Spleen (tissue), 11 donors: Measurements from ENCODE around the gene RALGDS. TPM values are rescaled to one million over a fixed set of nuclear protein-coding genes. Genes with fewer than 3 reads are reported as not detected.

ENCODE experiments used
- DNase-seq: peaks from one replicate; pipeline ENCODE4 v3.0.0-alpha.2; 2020
- H3K27ac ChIP-seq, 8 donors: fragments of 200-600 bp; sonication (generic) in 7 of 8; 1 replicate in 4 of 8; 2 replicates in 4 of 8; pipeline versions ENCODE4 v1.5.0 to v1.8.0; 2016 to 2021; ENCODE audit warnings: inconsistent platforms in 4 of 8, mild to moderate bottlenecking in 4 of 8, moderate library complexity in 1 of 8
- H3K27me3 ChIP-seq, 7 donors: fragments of 200-600 bp; sonication (generic) in 6 of 7; replicated peaks in 1 of 7; 1 replicate in 4 of 7; 2 replicates in 3 of 7; pipeline versions ENCODE4 v1.5.0 to v1.8.0; 2016 to 2021; ENCODE audit warnings: inconsistent platforms in 3 of 7, mild to moderate bottlenecking in 1 of 7
- H3K36me3 ChIP-seq, 6 donors: fragments of 200-600 bp; sonication (generic) in 5 of 6; 1 replicate in 4 of 6; 2 replicates in 2 of 6; pipeline versions ENCODE4 v1.5.0 to v1.8.0; 2016 to 2021; ENCODE audit warnings: inconsistent platforms in 2 of 6
- H3K4me1 ChIP-seq, 6 donors: fragments of 200-600 bp; sonication (generic) in 5 of 6; 1 replicate in 3 of 6; 2 replicates in 3 of 6; pipeline versions ENCODE4 v1.5.0 to v1.8.0; 2016 to 2021; ENCODE audit warnings: inconsistent platforms in 3 of 6
- H3K4me3 ChIP-seq, 8 donors: fragments of 200-600 bp; sonication (generic) in 7 of 8; 1 replicate in 4 of 8; 2 replicates in 4 of 8; pipeline versions ENCODE4 v1.5.0 to v1.8.0; 2016 to 2021; ENCODE audit warnings: inconsistent platforms in 4 of 8, mild to moderate bottlenecking in 4 of 8, moderate library complexity in 2 of 8
- H3K9me3 ChIP-seq, 8 donors: fragments of 200-600 bp; sonication (generic) in 7 of 8; 1 replicate in 4 of 8; 2 replicates in 4 of 8; pipeline versions ENCODE4 v1.5.0 to v1.8.0; 2016 to 2021; ENCODE audit warnings: inconsistent platforms in 4 of 8
- POLR2A ChIP-seq, 3 donors: fragments of 450-650 bp; IDR thresholded peaks; one replicate each; pipeline ENCODE4 v1.5.1; 2017; ENCODE audit warnings: antibody characterized with exemption in 3 of 3, mild to moderate bottlenecking in 1 of 3
- POLR2AphosphoS5 ChIP-seq, 3 donors: sonication (generic); formaldehyde crosslinking; IDR thresholded peaks; one replicate each; pipeline ENCODE4 v1.5.1; 2017; ENCODE audit warnings: antibody characterized with exemption in 3 of 3
- WGBS, 5 donors: extraction: QIAGEN DNeasy Blood & Tissue Kit in 3 of 5; methylation state at CpG; one replicate each; pipeline versions ENCODE4 v1.1.5 to v1.1.7; 2013 to 2018; 5-methylcytosine and 5-hydroxymethylcytosine counted together
- intact Hi-C: fragments of 100-400 bp; cut with DNase I; formaldehyde crosslinking; loops from one replicate; pipeline ENCODE4 v1.15.0; 2023; ENCODE audit warnings: low total_unique reads
- polyA plus RNA-seq, 3 donors: library from polyadenylated mRNA; stranded (reverse); fragments of 200-250 nt; gene quantifications; one replicate each; pipeline ENCODE4 v1.2.1, GENCODE V29; 2013
- total RNA-seq, 7 donors: library from RNA; depleted of rRNA in 3 of 7; stranded (reverse); fragments of >200 nt in 3 of 7; fragmentation: NEBNext Ultra II Directional in 4 of 7; extraction: Animal tissue kit (Norgen Biotek cat#: 25700) in 4 of 7; gene quantifications; one replicate each; pipeline versions ENCODE4 v1.1.0 to v1.2.1, GENCODE V29; 2016 to 2021
- TF ChIP-seq, protein P1 (sequence below), 11 experiments: fragments of 200-600 bp in 7 of 11; fragments of 450-650 bp in 4 of 11; sonication (generic) in 4 of 11; IDR thresholded peaks in 8 of 11; conservative IDR thresholded peaks in 3 of 11; 1 replicate in 7 of 11; 2 replicates in 4 of 11; pipeline versions ENCODE4 v1.4.0 to v1.8.0; 2016 to 2021; ENCODE audit warnings: antibody characterized with exemption in 11 of 11, inconsistent platforms in 4 of 11, mild to moderate bottlenecking in 1 of 11
- donor health status: healthy with polysubstance abuse.
- donor health status: DM: no; HTN: no; CAD: no; lungs with moderate emphysema.
- donor health status: DM: no; HTN: no; CAD: no.
- donor health status: Bipolar disorder and iron deficiency.
- donor health status: healthy.
- donor health status: DM: no; HTN: no; CAD: no.
- donor health status: DM: yes; HTN: yes; CAD: no.

Gene RALGDS
- total and polyA plus RNA-seq, 10 donors = 21.3 to 74.3 (median 55.8) TPM

DNA sequence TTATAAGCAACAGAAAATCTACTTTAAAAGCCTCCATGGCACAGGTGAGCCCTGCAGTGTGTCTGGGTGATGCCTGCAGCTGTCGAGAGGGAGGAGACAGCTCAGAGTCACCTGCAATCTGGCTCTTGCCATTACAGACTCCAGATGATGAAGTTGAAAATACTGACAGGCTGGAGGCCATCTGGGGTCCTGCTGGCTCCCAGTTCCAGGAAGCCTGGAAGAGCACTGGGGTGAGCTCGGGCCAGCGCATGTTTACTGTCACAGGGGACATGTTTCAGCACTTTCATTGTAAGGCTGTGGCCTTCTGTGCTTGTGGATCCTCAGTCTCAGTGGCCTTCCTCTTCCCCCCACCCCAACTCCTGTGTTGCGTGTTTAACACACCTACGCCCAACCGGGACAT lies 30.9 kb downstream of the RALGDS start:
- H3K27me3 ChIP-seq = no peaks in the 10 kb centered on the region
- H3K9me3 ChIP-seq = peaks cover 0 to 8% (median 2%) of the 10 kb centered on the region in 8 donors
- intact Hi-C loops = no loop called here
- H3K4me3 ChIP-seq = no peak overlapping the region
- no peaks in the 10 kb centered on the region for H3K4me1 ChIP-seq
- no peaks in the 10 kb centered on the region for H3K36me3 ChIP-seq
- DNase-seq = no peak
- H3K27ac ChIP-seq = no peak overlapping the region
- no peak for TF ChIP-seq POLR2AphosphoS5 (IDR thresholded peaks at IDR 0.05)
- TF ChIP-seq POLR2A (IDR thresholded peaks at IDR 0.05) = no peak
- TF ChIP-seq, protein P1, sequence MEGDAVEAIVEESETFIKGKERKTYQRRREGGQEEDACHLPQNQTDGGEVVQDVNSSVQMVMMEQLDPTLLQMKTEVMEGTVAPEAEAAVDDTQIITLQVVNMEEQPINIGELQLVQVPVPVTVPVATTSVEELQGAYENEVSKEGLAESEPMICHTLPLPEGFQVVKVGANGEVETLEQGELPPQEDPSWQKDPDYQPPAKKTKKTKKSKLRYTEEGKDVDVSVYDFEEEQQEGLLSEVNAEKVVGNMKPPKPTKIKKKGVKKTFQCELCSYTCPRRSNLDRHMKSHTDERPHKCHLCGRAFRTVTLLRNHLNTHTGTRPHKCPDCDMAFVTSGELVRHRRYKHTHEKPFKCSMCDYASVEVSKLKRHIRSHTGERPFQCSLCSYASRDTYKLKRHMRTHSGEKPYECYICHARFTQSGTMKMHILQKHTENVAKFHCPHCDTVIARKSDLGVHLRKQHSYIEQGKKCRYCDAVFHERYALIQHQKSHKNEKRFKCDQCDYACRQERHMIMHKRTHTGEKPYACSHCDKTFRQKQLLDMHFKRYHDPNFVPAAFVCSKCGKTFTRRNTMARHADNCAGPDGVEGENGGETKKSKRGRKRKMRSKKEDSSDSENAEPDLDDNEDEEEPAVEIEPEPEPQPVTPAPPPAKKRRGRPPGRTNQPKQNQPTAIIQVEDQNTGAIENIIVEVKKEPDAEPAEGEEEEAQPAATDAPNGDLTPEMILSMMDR (IDR thresholded peaks at IDR 0.05 in 8 of 11, conservative IDR thresholded peaks at IDR 0.05 in 3 of 11) = no peak
- 67 to 89% (median 85%) methylated on average over 5 to 6 of the region's 6 CpGs for WGBS, 5 donors

DNA sequence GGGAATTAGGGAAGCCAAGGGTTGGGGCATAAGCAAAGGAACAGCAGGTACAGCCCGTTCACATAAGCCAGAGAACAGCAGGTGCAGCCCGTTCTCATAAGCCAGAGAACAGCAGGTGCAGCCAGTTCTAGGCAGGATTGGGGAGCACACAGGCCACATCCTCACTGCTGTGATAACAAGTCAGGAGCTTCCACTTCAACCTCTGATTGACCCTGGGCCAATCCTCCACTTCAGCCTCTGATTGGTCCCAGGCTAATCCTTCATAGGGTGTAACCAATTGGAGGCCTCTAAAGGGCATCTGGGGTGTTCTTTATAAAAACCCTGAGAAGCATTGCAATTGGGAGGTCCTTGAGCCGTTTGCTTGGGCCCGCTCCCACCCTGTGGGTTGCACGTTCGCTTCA lies 31.8 kb downstream of the RALGDS start:
- 80 to 91% (median 85%) methylated on average over 6 of the region's 6 CpGs for WGBS, 5 donors
- Histone ChIP-seq H3K27me3 (no peaks in the 10 kb centered on the region), H3K9me3 (no peaks in the 10 kb centered on the region), H3K36me3 (no peaks in the 10 kb centered on the region), H3K4me1 (no peaks in the 10 kb centered on the region), H3K27ac (no peak overlapping the region), H3K4me3 (no peak overlapping the region)
- TF ChIP-seq POLR2AphosphoS5 (IDR thresholded peaks at IDR 0.05) (no peak), POLR2A (IDR thresholded peaks at IDR 0.05) (no peak)
- TF ChIP-seq, protein P1 (IDR thresholded peaks at IDR 0.05 in 8 of 11, conservative IDR thresholded peaks at IDR 0.05 in 3 of 11) = no peak
- intact Hi-C loops = no loop called here
- no peak for DNase-seq

DNA sequence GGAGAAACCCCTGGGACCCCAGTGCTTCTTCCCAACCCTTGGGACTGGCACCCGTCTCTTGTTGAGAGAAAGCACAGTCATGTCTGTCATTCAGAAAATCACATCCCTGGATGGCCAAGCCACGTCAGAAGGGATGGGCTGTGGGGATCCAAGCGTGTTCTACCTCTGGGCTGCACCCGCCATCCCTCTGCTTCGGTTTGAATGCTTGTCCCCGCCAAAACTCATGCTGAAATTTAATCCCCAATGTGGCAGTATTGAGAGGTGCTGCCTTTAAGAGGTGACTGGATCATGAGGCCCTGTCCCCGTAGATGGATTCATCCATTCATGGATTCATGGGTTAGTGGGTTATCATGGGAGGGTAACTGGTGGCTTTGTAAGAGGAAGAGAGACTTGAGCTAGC lies 32.3 kb downstream of the RALGDS start:
- no peak for TF ChIP-seq POLR2A (IDR thresholded peaks at IDR 0.05)
- TF ChIP-seq, protein P1 (IDR thresholded peaks at IDR 0.05 in 8 of 11, conservative IDR thresholded peaks at IDR 0.05 in 3 of 11) = no peak
- TF ChIP-seq POLR2AphosphoS5 (IDR thresholded peaks at IDR 0.05) = no peak
- 93 to 94% (median 93%) methylated on average over 7 of the region's 7 CpGs for WGBS, 5 donors
- Histone ChIP-seq H3K4me1 (no peaks in the 10 kb centered on the region), H3K9me3 (no peaks in the 10 kb centered on the region), H3K27ac (no peak overlapping the region), H3K36me3 (no peaks in the 10 kb centered on the region), H3K4me3 (no peak overlapping the region), H3K27me3 (no peaks in the 10 kb centered on the region)
- intact Hi-C loops = no loop called here
- DNase-seq = no peak

DNA sequence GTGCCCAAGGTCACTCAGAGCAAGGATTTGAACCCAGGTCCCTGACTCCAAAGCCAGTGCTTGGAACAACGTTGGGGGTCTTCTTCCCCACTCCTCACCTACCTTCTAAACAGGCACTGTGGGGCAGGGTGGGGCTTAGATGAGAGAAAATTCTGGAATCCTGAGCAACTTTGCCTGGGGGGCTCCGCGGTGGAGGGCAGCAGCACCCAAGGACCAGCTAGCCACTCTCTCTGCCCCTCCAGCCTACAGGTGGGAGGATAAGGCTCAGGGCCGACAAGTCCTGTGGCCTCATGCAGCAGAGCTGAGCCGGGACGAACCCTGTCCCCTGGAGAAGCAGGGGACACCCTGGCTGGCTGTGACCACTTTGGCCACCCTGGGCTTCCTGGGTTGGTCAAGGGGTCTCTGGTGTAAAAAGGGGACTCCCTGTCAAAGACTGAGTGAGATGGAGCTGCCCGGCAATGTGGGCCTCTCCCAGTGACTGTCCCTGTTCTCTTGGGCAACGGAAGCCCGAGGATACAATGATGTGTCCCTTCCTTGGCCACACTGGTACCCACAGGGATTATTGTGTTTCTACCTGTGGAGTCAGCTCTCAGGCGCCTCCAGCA lies 32.8 kb downstream of the RALGDS start:
- 91 to 94% (median 92%) methylated on average over 9 to 10 of the region's 10 CpGs for WGBS, 5 donors
- no peak for TF ChIP-seq POLR2A (IDR thresholded peaks at IDR 0.05)
- no peak for TF ChIP-seq POLR2AphosphoS5 (IDR thresholded peaks at IDR 0.05)
- TF ChIP-seq, protein P1 (IDR thresholded peaks at IDR 0.05 in 8 of 11, conservative IDR thresholded peaks at IDR 0.05 in 3 of 11) = no peak
- DNase-seq = no peak
- Histone ChIP-seq H3K4me1 (no peaks in the 10 kb centered on the region), H3K9me3 (no peaks in the 10 kb centered on the region), H3K27me3 (no peaks in the 10 kb centered on the region), H3K27ac (no peak overlapping the region), H3K4me3 (no peak overlapping the region), H3K36me3 (no peaks in the 10 kb centered on the region)
- intact Hi-C loops = no loop called here
